Neural crest cell (in vitro differentiated cells): ENCODE data around the gene CELF6. TPM values are rescaled to one million over a fixed set of nuclear protein-coding genes. Genes with fewer than 3 reads are reported as not detected.

Experiments
- DNase-seq: peaks from one replicate; pipeline ENCODE4 v3.0.0; 2021; ENCODE audit warnings: low read depth, mixed read lengths, low spot score
- H3K27ac Mint-ChIP-seq: one replicate; pipeline ENCODE4 v1.8.0; 2021; ENCODE audit warnings: mild to moderate bottlenecking, mixed read lengths; ENCODE audit not compliant: unreplicated experiment
- H3K27me3 Mint-ChIP-seq: 2 replicates; pipeline ENCODE4 v1.8.0; 2021; ENCODE audit warnings: low read depth, mild to moderate bottlenecking, mixed read lengths
- H3K36me3 Mint-ChIP-seq: 2 replicates; pipeline ENCODE4 v1.8.0; 2021; ENCODE audit warnings: low read depth, mild to moderate bottlenecking, mixed read lengths
- H3K4me1 Mint-ChIP-seq: 2 replicates; pipeline ENCODE4 v1.8.0; 2021; ENCODE audit warnings: mixed read lengths
- H3K4me3 Mint-ChIP-seq: one replicate; pipeline ENCODE4 v1.8.0; 2021; ENCODE audit warnings: mild to moderate bottlenecking, mixed read lengths
- H3K9me3 Mint-ChIP-seq: 2 replicates; pipeline ENCODE4 v1.8.0; 2021; ENCODE audit warnings: mixed read lengths
- long read RNA-seq: library from polyadenylated mRNA; unstranded; transcript quantifications from one replicate; pipeline ENCODE4 v2.0.0, GENCODE V29; 2020
- total RNA-seq: library from RNA; stranded (reverse); gene quantifications from 2 replicates; pipeline ENCODE4 v1.2.1, GENCODE V29; 2021
- TF ChIP-seq, protein P1 (sequence below): fragments of 200-600 bp; sonication (generic); conservative IDR thresholded peaks from 2 replicates; pipeline ENCODE4 v1.5.0; 2021; ENCODE audit warnings: antibody characterized with exemption, mild to moderate bottlenecking

CELF6 gene
- total RNA-seq = 1.1 and 1.3 TPM in 2 replicates
- long read RNA-seq = 0 reads

GRCh38 chr15:72319985-72320671 lies at the start of gene CELF6:
TSS of gene CELF6 (minus strand) at chr15:72320157. CDS start at chr15:72319874, 283 bp downstream.
- DNase-seq = peak; percentile 86
- Mint-ChIP-seq H3K27me3 (peaks cover 44% of the 10 kb centered on the region), H3K4me3 (peak within 1 kb of the TSS; percentile 85), H3K4me1 (peaks cover 19% of the 10 kb centered on the region), H3K36me3 (peaks cover 8% of the 10 kb centered on the region), H3K9me3 (peaks cover 5% of the 10 kb centered on the region), H3K27ac (peak within 1 kb of the TSS; percentile 87)
- TF ChIP-seq, protein P1, sequence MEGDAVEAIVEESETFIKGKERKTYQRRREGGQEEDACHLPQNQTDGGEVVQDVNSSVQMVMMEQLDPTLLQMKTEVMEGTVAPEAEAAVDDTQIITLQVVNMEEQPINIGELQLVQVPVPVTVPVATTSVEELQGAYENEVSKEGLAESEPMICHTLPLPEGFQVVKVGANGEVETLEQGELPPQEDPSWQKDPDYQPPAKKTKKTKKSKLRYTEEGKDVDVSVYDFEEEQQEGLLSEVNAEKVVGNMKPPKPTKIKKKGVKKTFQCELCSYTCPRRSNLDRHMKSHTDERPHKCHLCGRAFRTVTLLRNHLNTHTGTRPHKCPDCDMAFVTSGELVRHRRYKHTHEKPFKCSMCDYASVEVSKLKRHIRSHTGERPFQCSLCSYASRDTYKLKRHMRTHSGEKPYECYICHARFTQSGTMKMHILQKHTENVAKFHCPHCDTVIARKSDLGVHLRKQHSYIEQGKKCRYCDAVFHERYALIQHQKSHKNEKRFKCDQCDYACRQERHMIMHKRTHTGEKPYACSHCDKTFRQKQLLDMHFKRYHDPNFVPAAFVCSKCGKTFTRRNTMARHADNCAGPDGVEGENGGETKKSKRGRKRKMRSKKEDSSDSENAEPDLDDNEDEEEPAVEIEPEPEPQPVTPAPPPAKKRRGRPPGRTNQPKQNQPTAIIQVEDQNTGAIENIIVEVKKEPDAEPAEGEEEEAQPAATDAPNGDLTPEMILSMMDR = no peak

DNA sequence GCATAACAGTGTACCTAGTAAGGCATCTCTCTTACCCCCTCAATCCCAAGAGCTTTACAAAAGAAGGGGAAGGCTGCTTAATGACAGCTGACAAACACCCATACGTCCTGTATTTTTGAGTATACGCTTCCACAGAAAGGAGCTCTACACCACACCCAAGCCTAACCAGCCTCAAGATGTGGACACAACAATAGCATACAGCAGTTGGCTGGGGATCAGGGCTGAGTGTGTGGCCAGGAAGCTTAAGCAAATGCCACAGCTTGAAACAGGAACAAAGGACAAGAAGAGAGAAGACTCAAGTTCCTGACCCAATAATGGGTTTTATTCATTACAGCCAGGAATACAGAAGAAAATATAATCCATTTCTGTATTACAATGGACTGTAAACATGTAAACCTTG lies 48.9 kb upstream of the CELF6 start:
- DNase-seq = no peak
- no peaks in the 10 kb centered on the region for H3K9me3 Mint-ChIP-seq
- H3K36me3 Mint-ChIP-seq = peaks cover 3% of the 10 kb centered on the region
- no peaks in the 10 kb centered on the region for H3K27me3 Mint-ChIP-seq
- H3K4me3 Mint-ChIP-seq = no peak overlapping the region
- TF ChIP-seq, protein P1 = no peak
- H3K27ac Mint-ChIP-seq = no peak overlapping the region
- H3K4me1 Mint-ChIP-seq = peaks cover under 1% of the 10 kb centered on the region

DNA sequence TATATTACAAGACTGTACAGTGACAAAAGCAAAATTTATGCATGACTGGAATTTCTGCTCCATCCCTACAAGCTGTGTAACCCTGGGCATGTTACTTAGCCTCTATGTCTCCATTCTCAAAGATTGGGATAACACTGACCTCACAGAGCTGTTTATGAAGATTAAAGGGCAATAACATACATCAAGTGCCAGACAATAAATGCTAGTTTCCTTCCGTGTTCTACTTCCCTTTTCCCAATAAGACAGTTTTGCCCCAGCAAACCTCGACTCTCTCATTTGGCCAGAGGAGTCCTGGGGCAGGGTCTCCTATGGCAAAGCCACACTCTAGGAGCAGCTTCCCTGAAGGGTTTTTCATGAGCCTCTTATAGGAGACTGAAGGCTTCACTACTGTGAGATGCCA lies 48.4 kb upstream of the CELF6 start:
- TF ChIP-seq, protein P1 = no peak
- Mint-ChIP-seq H3K4me3 (no peak overlapping the region), H3K27me3 (no peaks in the 10 kb centered on the region), H3K4me1 (no peaks in the 10 kb centered on the region), H3K27ac (no peak overlapping the region), H3K9me3 (no peaks in the 10 kb centered on the region), H3K36me3 (peaks cover 3% of the 10 kb centered on the region)
- no peak for DNase-seq

DNA sequence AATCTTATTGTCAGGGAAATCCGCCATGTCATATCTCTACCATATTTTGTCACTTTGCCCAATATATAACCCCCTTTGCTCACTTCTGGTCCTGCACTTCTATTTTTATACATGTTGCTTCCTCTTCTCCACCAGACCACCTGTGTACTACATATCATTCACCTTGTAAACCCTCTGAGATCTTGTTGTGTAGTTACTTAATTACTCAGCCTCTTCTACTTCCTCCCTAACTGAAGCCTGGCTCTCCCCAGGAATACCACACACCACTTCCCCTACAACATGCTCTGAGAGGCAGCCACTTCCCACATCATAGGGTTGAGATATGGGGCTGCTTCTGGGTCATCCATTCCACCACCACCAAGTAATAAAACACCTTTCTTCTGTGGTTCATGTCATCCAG lies 45.9 kb upstream of the CELF6 start:
- Mint-ChIP-seq H3K4me1 (no peaks in the 10 kb centered on the region), H3K4me3 (no peak overlapping the region), H3K36me3 (peaks cover 3% of the 10 kb centered on the region), H3K27ac (no peak overlapping the region), H3K9me3 (no peaks in the 10 kb centered on the region), H3K27me3 (no peaks in the 10 kb centered on the region)
- TF ChIP-seq, protein P1 = no peak
- no peak for DNase-seq

DNA sequence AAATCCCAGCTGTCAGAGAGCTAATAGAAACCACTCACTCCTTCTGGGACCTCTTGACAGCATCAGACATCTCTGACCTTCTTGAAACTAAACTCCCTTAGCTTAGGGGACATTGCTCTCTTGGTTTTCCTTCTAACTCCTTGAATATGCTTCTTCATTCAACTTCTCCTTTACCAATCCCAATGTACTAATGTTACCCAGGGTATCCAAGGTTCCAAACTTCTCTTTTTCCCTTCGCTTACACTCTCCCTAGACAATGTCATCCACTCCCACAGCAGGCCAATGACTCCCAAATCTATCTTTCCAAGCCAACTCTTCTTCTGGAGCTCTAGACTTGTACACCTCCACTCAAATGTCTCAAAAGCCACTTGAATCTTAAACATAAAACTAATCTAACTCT lies 41.2 kb upstream of the CELF6 start:
- Mint-ChIP-seq H3K4me1 (no peaks in the 10 kb centered on the region), H3K27ac (no peak overlapping the region), H3K36me3 (no peaks in the 10 kb centered on the region), H3K9me3 (no peaks in the 10 kb centered on the region), H3K27me3 (no peaks in the 10 kb centered on the region), H3K4me3 (no peak overlapping the region)
- TF ChIP-seq, protein P1 = no peak
- no peak for DNase-seq
